GM12878 (cell line): ENCODE results near the gene GHDC. TPM values are rescaled to one million over a fixed set of nuclear protein-coding genes. Genes with fewer than 3 reads are reported as not detected.

ENCODE experiments used
- ATAC-seq: fragments of 200-7000 bp; cut with Tn5 transposase; 3 replicates; pipeline ENCODE4 v1.9.1; 2020; ENCODE audit warnings: mild to moderate bottlenecking, moderate library complexity
- BruUV-seq: library from RNA; stranded (reverse); fragments of 400-500 nt; replicated peaks from 2 replicates; lab custom pipeline; 2021; lab: Mats Ljungman, UMichigan
- CTCF ChIA-PET: fragments of 300-600 bp; sonication (Branson Sonifier 250); formaldehyde crosslinking; extraction: SDS; loops from one replicate; lab custom pipeline; 2021; ENCODE audit warnings: inconsistent platforms; lab: Yijun Ruan, JAX
- POLR2A ChIA-PET: fragments of 350-600 bp; formaldehyde crosslinking; extraction: SDS; loops from one replicate; lab custom pipeline; 2021; ENCODE audit warnings: inconsistent platforms; lab: Charles Lee
- RAD21 ChIA-PET: fragments of 300-600 bp; sonication (Branson Sonifier 250); formaldehyde crosslinking; loops from one replicate; lab custom pipeline; 2023; ENCODE audit warnings: antibody characterized with exemption; ENCODE audit not compliant: unreplicated experiment; lab: Charles Lee
- SMC1A ChIA-PET: fragments of 300-600 bp; sonication (Branson Sonifier 250); formaldehyde crosslinking; loops from one replicate; lab custom pipeline; 2023; ENCODE audit not compliant: unreplicated experiment, uncharacterized antibody; lab: Charles Lee
- DNase-seq: peaks from one replicate; pipeline ENCODE4 v3.0.0-alpha.2; 2011; ENCODE audit warnings: low read depth, low spot score
- FAIRE-seq: peaks from 3 replicates; lab custom pipeline; 2011; peaks lifted over from hg19 to GRCh38; lab: Jason Lieb, UNC
- H2AFZ ChIP-seq: 2 replicates; pipeline ENCODE4 v1.6.0; 2011; ENCODE audit warnings: low read depth, low read length, control low read depth; ENCODE audit not compliant: control insufficient read depth
- H3K27ac ChIP-seq: 2 replicates; pipeline ENCODE4 v1.5.1; 2011; ENCODE audit warnings: control low read depth; ENCODE audit not compliant: control insufficient read depth, insufficient read depth
- H3K27me3 ChIP-seq, 2 experiments: replicated peaks in 1 of 2; 2 replicates each; pipeline versions ENCODE4 v1.6.0 to v1.6.1; 2011; ENCODE audit warnings: low read length in 1 of 2; ENCODE audit not compliant: control insufficient read depth in 2 of 2, insufficient read depth in 2 of 2
- H3K36me3 ChIP-seq, 2 experiments: 2 replicates each; pipeline ENCODE4 v1.5.1; 2011; ENCODE audit warnings: low read length in 1 of 2; ENCODE audit not compliant: control insufficient read depth in 2 of 2, insufficient read depth in 2 of 2
- H3K4me1 ChIP-seq: 2 replicates; pipeline ENCODE4 v1.6.1; 2011; ENCODE audit warnings: mild to moderate bottlenecking, low read length, moderate library complexity, mixed read lengths; ENCODE audit not compliant: control insufficient read depth, insufficient read depth
- H3K4me2 ChIP-seq: 2 replicates; pipeline ENCODE4 v1.6.0; 2011; ENCODE audit warnings: control low read depth; ENCODE audit not compliant: control insufficient read depth, insufficient read depth
- H3K4me3 ChIP-seq: fragments of 200-600 bp; sonication (generic); 2 replicates; pipeline ENCODE4 v1.5.1; 2016
- H3K79me2 ChIP-seq: 2 replicates; pipeline ENCODE4 v1.6.0; 2011; ENCODE audit warnings: low read length; ENCODE audit not compliant: control insufficient read depth, insufficient read depth
- H3K9ac ChIP-seq: 2 replicates; pipeline ENCODE4 v1.8.0; 2011; ENCODE audit warnings: low read length, control low read depth, mixed read lengths; ENCODE audit not compliant: control insufficient read depth, insufficient read depth
- H3K9me3 ChIP-seq: replicated peaks from 3 replicates; pipeline ENCODE4 v1.5.1; 2011; ENCODE audit warnings: mild to moderate bottlenecking, low read length; ENCODE audit not compliant: control insufficient read depth, insufficient read depth
- H4K20me1 ChIP-seq: 2 replicates; pipeline ENCODE4 v1.6.0; 2011; ENCODE audit not compliant: control insufficient read depth, insufficient read depth
- CBX3 ChIP-seq: fragments of 200-600 bp; sonication (generic); IDR thresholded peaks from 2 replicates; pipeline ENCODE4 v1.6.1; 2016; ENCODE audit warnings: low read depth, borderline replicate concordance
- ESRRA ChIP-seq: IDR thresholded peaks from 2 replicates; pipeline ENCODE4 v1.6.1; 2012; ENCODE audit warnings: mild to moderate bottlenecking, low read length, improper control_type of control experiment
- GATAD2B ChIP-seq: fragments of 450-650 bp; conservative IDR thresholded peaks from 2 replicates; pipeline ENCODE4 v1.6.1; 2017; ENCODE audit warnings: low read depth, mild to moderate bottlenecking, moderate library complexity
- PAX8 ChIP-seq: fragments of 450-650 bp; IDR thresholded peaks from 2 replicates; pipeline ENCODE4 v1.6.1; 2017; ENCODE audit warnings: mild to moderate bottlenecking, moderate library complexity
- USF2 ChIP-seq: IDR thresholded peaks from 2 replicates; pipeline ENCODE4 v1.6.1; 2011; ENCODE audit warnings: low read depth, low read length, improper control_type of control experiment, borderline replicate concordance
- YBX1 ChIP-seq: fragments of 450-650 bp; IDR thresholded peaks from 2 replicates; pipeline ENCODE4 v1.6.1; 2016; ENCODE audit warnings: antibody characterized with exemption
- WGBS: methylation state at CpG from one replicate; pipeline ENCODE4 v1.1.6; 2016; ENCODE audit warnings: low lambda C conversion rate; ENCODE audit not compliant: insufficient replicate concordance, insufficient coverage; ENCODE audit errors: missing lambda C conversion rate; 5-methylcytosine and 5-hydroxymethylcytosine counted together
- in situ Hi-C: fragments of 300-500 bp; cut with MboI; formaldehyde crosslinking; loops from 9 replicates; pipeline ENCODE4 v1.14.3; 2018; ENCODE audit warnings: mixed read lengths
- intact Hi-C: fragments of 100-400 bp; cut with micrococcal nuclease; formaldehyde crosslinking; loops from one replicate; pipeline ENCODE4 v1.14.2; 2022; ENCODE audit not compliant: unreplicated experiment
- polyA plus RNA-seq, 11 experiments: library from polyadenylated mRNA; depleted of rRNA in 4 of 11; unstranded in 6 of 11; stranded (reverse) in 5 of 11; fragments of >200 nt; fragmentation: Nextera tagmentation in 4 of 11; fragmentation: Illumina TruSeq in 1 of 11; extraction: Ambion mirVana in 4 of 11; extraction: Trizol in 1 of 11; gene quantifications; 1 replicate in 1 of 11; 2 replicates in 10 of 11; pipeline versions ENCODE4 v1.2.1 to v1.2.3, GENCODE V29; 2011 to 2016; ENCODE audit warnings: inconsistent platforms in 2 of 11, missing spikeins in 2 of 11, low read depth in 1 of 11
- total RNA-seq, 4 experiments: library from RNA; depleted of rRNA in 3 of 4; stranded (reverse); fragments of >200 nt in 3 of 4; fragmentation: Illumina TruSeq in 1 of 4; extraction: Trizol in 1 of 4; gene quantifications; 2 replicates each; pipeline versions ENCODE4 v1.2.1 to v1.2.3, GENCODE V29; 2013 to 2021

Gene GHDC
- total and polyA plus RNA-seq, 10 of the 15 experiments (the other 5 are each of a cell fraction or from before 2014, with no cell fraction given): 0.72 to 20.6 (median 12.9) TPM

- no TSS peak for BruUV-seq
- Histone ChIP-seq H3K4me3 (no peak overlapping the region), H4K20me1 (no peaks in the 10 kb centered on the region), H3K4me2 (no peak overlapping the region), H3K27ac (no peak overlapping the region), H2AFZ (no peak overlapping the region), H3K9me3 (no peaks in the 10 kb centered on the region), H3K36me3 (peaks cover 4 to 8% of the 10 kb centered on the region in 2 experiments; a peak in 3 of 4 replicates), H3K9ac (no peak overlapping the region), H3K27me3 (no peaks in the 10 kb centered on the region), H3K4me1 (peaks cover 3% of the 10 kb centered on the region; the same call in 1 of the 2 replicates), H3K79me2 (peaks cover 4% of the 10 kb centered on the region)
- WGBS: 94% methylated on average over 8 of the region's 8 CpGs
- TF ChIP-seq PAX8 (no peak), ESRRA (no peak), USF2 (no peak), GATAD2B (no peak), YBX1 (no peak), CBX3 (no peak)
- DNase-seq (no peak), ATAC-seq (no peak), FAIRE-seq (no peak)
- in situ Hi-C loops (no loop called here), intact Hi-C loops (no loop called here)
- POLR2A ChIA-PET: interaction anchor here (0.6 kb wide), 1 partner anchor 90 kb away, joined by 3 read pairs; no protein-coding TSS in a partner anchor
- SMC1A ChIA-PET: no interaction called here
- RAD21 ChIA-PET: no interaction called here
- CTCF ChIA-PET: interaction anchor here (1.1 to 1.4 kb wide), 2 partner anchors 50 kb away, joined by 3 to 4 read pairs; no protein-coding TSS in a partner anchor
These were observed 3.4 kb upstream of the GHDC start for GRCh38 chr17:42197564-42198156.
